Peyer's patch (tissue), 4 donors: ENCODE data around the gene MXD4. TPM values are rescaled to one million over a fixed set of nuclear protein-coding genes. Genes with fewer than 3 reads are reported as not detected.

Experiments
- DNase-seq, 3 donors: peaks; one replicate each; pipeline ENCODE4 v3.0.0-alpha.2; 2017 to 2019
- H3K27ac ChIP-seq, 4 donors: fragments of 200-600 bp; sonication (generic); one replicate each; pipeline ENCODE4 v1.5.1; 2016 to 2019
- H3K27me3 ChIP-seq, 2 donors: fragments of 200-600 bp; sonication (generic); one replicate each; pipeline ENCODE4 v1.5.1; 2019
- H3K36me3 ChIP-seq, 3 donors: fragments of 200-600 bp; sonication (generic); one replicate each; pipeline ENCODE4 v1.5.1; 2016 to 2019
- H3K4me1 ChIP-seq, 4 donors: fragments of 200-600 bp; sonication (generic); one replicate each; pipeline ENCODE4 v1.5.1; 2016 to 2019
- H3K4me3 ChIP-seq, 4 donors: fragments of 200-600 bp; sonication (generic); 1 replicate in 3 of 4; 2 replicates in 1 of 4; pipeline ENCODE4 v1.5.1; 2016 to 2019; ENCODE audit warnings: mild to moderate bottlenecking in 1 of 4
- H3K9me3 ChIP-seq, 4 donors: fragments of 200-600 bp; sonication (generic); one replicate each; pipeline ENCODE4 v1.5.1; 2016 to 2019; ENCODE audit warnings: mild to moderate bottlenecking in 1 of 4
- POLR2A ChIP-seq, 2 donors: fragments of 450-650 bp; IDR thresholded peaks; one replicate each; pipeline ENCODE4 v1.5.1; 2017; ENCODE audit warnings: antibody characterized with exemption in 2 of 2, mild to moderate bottlenecking in 2 of 2, moderate library complexity in 2 of 2
- total RNA-seq, 4 donors: library from RNA; depleted of rRNA; stranded (reverse); fragments of >200 nt; gene quantifications; one replicate each; pipeline ENCODE4 v1.1.0, GENCODE V29; 2016
- TF ChIP-seq, protein P1 (sequence below), 6 experiments: fragments of 450-650 bp in 4 of 6; fragments of 200-600 bp in 2 of 6; sonication (generic) in 1 of 6; IDR thresholded peaks; one replicate each; pipeline ENCODE4 v1.5.1; 2017 to 2019; ENCODE audit warnings: antibody characterized with exemption in 6 of 6, mild to moderate bottlenecking in 3 of 6, moderate library complexity in 1 of 6

Gene MXD4
- total RNA-seq, 4 donors from 2014 or later, result 28.9 to 52.5 (median 44.0) TPM

- TF ChIP-seq, protein P1, sequence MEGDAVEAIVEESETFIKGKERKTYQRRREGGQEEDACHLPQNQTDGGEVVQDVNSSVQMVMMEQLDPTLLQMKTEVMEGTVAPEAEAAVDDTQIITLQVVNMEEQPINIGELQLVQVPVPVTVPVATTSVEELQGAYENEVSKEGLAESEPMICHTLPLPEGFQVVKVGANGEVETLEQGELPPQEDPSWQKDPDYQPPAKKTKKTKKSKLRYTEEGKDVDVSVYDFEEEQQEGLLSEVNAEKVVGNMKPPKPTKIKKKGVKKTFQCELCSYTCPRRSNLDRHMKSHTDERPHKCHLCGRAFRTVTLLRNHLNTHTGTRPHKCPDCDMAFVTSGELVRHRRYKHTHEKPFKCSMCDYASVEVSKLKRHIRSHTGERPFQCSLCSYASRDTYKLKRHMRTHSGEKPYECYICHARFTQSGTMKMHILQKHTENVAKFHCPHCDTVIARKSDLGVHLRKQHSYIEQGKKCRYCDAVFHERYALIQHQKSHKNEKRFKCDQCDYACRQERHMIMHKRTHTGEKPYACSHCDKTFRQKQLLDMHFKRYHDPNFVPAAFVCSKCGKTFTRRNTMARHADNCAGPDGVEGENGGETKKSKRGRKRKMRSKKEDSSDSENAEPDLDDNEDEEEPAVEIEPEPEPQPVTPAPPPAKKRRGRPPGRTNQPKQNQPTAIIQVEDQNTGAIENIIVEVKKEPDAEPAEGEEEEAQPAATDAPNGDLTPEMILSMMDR (IDR thresholded peaks at IDR 0.05), result no peak
- TF ChIP-seq POLR2A (IDR thresholded peaks at IDR 0.05), result no peak
- Histone ChIP-seq H3K27ac (no peak overlapping the region), H3K4me1 (peaks cover 0 to 25% (median 0%) of the 10 kb centered on the region in 4 donors), H3K4me3 (no peak overlapping the region), H3K9me3 (no peaks in the 10 kb centered on the region), H3K27me3 (no peaks in the 10 kb centered on the region), H3K36me3 (peaks cover 0 to 52% (median 0%) of the 10 kb centered on the region in 3 donors)
- peak in 2 of 3 donors; percentile 6 to 37 for DNase-seq
These were observed 13.7 kb downstream of the MXD4 start for GRCh38 chr4:2248044-2248780.

GRCh38 chr4:2247128-2248043, 14.5 kb downstream of the MXD4 start:
- peak in 2 of 3 donors; percentile 10 to 40 for DNase-seq
- Histone ChIP-seq H3K27ac (no peak overlapping the region), H3K4me3 (no peak overlapping the region), H3K27me3 (no peaks in the 10 kb centered on the region), H3K4me1 (peaks cover 0 to 27% (median 0%) of the 10 kb centered on the region in 4 donors), H3K9me3 (no peaks in the 10 kb centered on the region), H3K36me3 (peaks cover 0 to 44% (median 0%) of the 10 kb centered on the region in 3 donors)
- TF ChIP-seq POLR2A (IDR thresholded peaks at IDR 0.05), result no peak
- TF ChIP-seq, protein P1 (IDR thresholded peaks at IDR 0.05), result no peak

DNA sequence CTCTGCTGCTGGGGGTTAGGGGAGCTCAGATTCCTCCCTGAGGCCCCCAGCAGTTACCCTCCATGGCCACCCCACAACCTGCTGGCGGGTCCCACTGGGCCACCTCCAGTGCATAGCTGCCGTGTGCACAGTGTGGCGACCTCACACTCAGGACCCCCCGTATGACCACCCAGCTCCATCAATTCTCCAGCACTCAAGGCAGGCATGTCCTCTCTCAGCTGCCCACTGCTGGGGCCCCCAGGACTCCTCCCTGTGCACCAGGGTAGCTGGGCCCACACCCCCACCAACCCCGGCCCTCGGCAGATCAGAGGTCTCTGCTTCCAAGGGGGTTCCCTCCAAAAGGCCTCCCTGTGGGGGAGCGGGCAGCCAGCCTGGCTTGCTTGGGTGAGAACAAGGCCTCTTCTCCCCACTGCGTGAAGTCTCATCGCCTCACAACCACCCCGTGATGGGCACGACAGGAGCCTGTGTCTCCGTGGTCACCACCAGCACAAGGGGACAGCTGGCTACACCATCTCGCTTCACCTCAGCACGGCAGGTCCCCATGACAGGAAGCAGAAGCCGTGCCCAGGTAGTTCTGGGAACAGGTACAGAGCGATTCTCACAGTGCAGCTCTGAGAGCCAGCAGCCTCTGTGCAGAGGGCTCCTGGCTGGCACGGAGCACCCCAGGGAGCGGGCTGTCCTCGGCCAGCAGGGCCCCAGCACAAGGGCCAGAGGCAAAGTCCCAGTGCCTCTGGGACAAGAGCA, 15.4 kb downstream of the MXD4 start:
- peak in 1 of 3 donors; percentile 12 for DNase-seq
- Histone ChIP-seq H3K36me3 (peaks cover 0 to 35% (median 0%) of the 10 kb centered on the region in 3 donors), H3K27ac (no peak overlapping the region), H3K4me3 (no peak overlapping the region), H3K4me1 (peaks cover 0 to 30% (median 0%) of the 10 kb centered on the region in 4 donors), H3K9me3 (no peaks in the 10 kb centered on the region), H3K27me3 (no peaks in the 10 kb centered on the region)
- TF ChIP-seq POLR2A (IDR thresholded peaks at IDR 0.05), result no peak
- TF ChIP-seq, protein P1 (IDR thresholded peaks at IDR 0.05), result no peak

DNA sequence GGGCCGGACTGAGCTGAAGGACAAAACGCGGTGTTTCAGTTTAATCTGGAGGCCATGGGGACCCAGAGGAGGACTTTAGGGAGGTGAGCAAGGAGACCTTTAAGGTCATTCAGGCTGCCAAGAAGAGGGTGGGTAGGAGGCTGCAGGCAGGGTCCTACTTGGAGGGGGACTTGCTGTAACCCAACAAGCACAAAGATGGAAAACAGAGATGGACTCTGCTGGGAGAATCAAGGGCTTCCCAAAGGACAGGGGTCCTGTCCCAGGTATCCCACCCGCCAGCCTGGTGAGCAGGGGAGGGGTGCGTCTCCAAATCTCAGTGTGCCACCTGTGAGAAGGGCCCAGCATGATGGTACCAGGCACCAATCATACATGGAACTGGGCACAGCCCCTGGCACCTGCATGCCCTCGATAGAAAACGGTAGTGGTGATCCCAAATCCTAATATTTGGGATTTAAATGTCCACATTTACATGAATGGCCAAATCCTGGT, 16.1 kb downstream of the MXD4 start:
- no peaks in the 10 kb centered on the region for H3K9me3 ChIP-seq
- peaks cover 0 to 28% (median 0%) of the 10 kb centered on the region in 3 donors for H3K36me3 ChIP-seq
- no peak overlapping the region for H3K27ac ChIP-seq
- H3K4me3 ChIP-seq, result no peak overlapping the region
- H3K27me3 ChIP-seq, result no peaks in the 10 kb centered on the region
- peak in 1 of 3 donors; percentile 12 for DNase-seq
- peaks cover 0 to 35% (median under 1%) of the 10 kb centered on the region in 4 donors for H3K4me1 ChIP-seq
- TF ChIP-seq, protein P1 (IDR thresholded peaks at IDR 0.05), result no peak
- no peak for TF ChIP-seq POLR2A (IDR thresholded peaks at IDR 0.05)
